HG02973 (cell line): ENCODE results near the gene DLL3.
A peak's percentile ranks its signal among the peaks of the same experiment; 100 is the strongest.
"Not testable (repeated sequence)": the region's sequence is repeated elsewhere in the genome, so short reads cannot be mapped to it uniquely, and the experiment has no call there.

Experiments
- ATAC-seq: cut with Tn5 transposase; IDR thresholded peaks from one replicate; pipeline ENCODE4 v1.9.1; 2021; ENCODE audit warnings: moderate library complexity; ENCODE audit not compliant: unreplicated experiment

DLL3 gene, protein sequence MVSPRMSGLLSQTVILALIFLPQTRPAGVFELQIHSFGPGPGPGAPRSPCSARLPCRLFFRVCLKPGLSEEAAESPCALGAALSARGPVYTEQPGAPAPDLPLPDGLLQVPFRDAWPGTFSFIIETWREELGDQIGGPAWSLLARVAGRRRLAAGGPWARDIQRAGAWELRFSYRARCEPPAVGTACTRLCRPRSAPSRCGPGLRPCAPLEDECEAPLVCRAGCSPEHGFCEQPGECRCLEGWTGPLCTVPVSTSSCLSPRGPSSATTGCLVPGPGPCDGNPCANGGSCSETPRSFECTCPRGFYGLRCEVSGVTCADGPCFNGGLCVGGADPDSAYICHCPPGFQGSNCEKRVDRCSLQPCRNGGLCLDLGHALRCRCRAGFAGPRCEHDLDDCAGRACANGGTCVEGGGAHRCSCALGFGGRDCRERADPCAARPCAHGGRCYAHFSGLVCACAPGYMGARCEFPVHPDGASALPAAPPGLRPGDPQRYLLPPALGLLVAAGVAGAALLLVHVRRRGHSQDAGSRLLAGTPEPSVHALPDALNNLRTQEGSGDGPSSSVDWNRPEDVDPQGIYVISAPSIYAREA

GRCh38 chr19:39498798-39499642, at the start of gene DLL3:
Gene DLL3, plus strand, starts transcription at chr19:39498947. Its CDS starts 28 bp downstream, at chr19:39498975.
- ATAC-seq: no peak

DNA sequence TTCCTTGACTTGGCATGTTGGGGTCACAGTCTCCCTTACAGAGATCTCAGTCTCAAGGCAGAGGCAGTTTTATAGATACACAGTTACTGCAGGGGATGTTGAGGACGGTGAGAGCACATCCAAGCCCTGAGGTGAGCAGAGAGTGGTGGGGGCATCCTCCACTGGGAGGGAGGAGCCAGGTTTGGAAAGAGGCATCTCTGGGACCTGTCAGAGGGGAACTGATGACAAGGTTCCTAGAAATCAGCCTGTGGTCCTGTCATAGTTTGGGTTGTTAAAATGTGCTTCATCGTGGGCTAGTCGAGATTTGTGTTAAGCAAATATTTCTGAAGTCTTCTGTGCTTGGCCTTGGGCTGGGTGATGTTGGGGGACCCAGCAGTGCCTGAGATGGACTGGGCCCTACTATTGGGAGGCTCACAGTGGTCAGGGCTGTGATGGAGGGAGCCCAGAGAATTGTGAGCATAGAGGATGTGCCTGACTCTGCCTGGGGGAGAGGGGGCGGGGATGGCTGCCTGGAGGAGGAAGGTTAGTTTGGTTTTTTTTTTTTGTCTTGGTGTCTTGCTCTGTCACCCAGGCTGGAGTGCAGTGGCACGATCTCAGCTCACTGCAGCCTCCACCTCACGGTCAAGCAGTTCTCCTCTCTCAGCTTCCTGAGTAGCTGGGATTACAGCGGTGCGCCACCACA, 49.5 kb upstream of the DLL3 start:
- no peak for ATAC-seq

DNA sequence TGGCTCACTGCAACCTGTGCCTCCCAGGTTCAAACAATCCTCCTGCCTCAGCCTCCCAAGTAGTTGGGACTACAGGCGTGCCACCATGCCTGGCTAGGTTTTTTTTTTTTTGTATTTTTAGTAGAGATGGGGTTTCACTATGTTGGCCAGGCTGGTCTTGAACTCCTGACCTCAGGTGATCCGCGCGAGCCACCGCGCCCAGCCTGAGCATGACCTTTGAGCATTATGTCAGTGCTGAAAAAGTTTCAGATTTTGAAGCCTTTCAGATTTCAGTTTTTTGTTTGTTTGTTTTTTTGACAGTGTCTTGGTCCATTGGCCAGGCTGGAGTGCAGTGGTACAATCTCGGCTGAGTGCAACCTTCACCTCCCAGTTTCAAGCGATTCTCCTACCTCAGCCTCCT, 47.5 kb upstream of the DLL3 start:
- not testable (repeated sequence) for ATAC-seq

DNA sequence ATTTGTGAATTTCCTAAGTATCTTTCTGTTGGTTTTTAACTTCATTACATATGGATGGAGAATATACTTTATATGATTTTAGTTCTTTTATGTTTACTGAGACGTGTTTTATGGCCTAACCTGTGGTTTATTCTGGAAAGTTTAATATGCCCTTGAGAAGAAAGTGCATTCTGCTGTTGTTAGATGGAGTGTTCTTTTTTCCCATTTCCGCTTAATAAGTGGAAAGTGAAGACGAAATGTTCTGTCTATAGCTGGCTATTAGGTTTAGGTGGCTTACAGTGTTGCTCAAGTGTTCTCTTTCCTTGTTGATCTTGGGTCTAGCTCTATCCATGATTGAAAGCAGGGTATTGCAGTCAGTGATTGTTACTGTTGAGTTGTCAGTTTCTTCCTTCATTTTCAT, 35.3 kb upstream of the DLL3 start:
- ATAC-seq: no peak

- no peak for ATAC-seq
These were observed 32.6 kb upstream of the DLL3 start for GRCh38 chr19:39465956-39466747.

- ATAC-seq: no peak
These were observed 30.8 kb upstream of the DLL3 start for GRCh38 chr19:39467941-39468340.

DNA sequence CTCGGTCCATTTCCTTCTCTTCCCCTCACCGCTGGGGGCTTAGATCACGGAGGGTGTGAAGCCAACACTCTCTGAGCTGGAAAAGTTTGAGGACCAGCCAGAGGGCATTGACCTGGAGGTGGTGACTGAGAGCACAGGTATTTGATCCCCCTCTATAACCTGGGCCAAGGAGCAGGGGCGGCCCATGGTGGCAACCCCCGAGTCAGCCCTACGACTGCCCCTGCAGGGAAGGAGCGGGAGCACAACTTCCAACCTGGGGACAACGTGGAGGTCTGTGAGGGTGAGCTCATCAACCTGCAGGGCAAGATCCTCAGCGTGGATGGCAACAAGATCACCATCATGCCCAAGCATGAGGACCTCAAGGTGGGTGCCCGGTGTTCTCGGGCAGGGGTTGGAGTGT, 29.7 kb upstream of the DLL3 start:
- no peak for ATAC-seq

DNA sequence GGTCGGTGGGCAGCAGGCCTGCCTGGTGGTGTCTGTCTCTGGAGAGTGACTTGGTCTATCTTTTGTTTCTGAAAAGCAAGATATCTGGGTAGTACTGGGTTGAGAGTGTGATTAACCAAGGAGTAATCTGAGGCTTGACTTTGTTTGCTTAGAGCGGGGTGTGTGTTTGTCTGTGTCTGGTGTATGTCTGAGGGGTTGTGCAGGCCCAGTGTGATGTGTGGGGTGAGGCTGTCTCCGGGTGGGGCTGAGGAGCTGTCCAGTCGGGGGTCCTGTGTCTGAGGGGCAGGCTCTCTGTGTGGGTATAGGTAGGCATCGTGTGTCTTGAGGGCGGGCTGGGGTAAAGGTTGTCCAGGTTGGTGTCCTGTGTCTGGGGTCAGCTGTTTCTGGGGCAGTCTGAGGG, 29.2 kb upstream of the DLL3 start:
- ATAC-seq: no peak

GRCh38 chr19:39470724-39471339, 27.9 kb upstream of the DLL3 start:
- no peak for ATAC-seq

DNA sequence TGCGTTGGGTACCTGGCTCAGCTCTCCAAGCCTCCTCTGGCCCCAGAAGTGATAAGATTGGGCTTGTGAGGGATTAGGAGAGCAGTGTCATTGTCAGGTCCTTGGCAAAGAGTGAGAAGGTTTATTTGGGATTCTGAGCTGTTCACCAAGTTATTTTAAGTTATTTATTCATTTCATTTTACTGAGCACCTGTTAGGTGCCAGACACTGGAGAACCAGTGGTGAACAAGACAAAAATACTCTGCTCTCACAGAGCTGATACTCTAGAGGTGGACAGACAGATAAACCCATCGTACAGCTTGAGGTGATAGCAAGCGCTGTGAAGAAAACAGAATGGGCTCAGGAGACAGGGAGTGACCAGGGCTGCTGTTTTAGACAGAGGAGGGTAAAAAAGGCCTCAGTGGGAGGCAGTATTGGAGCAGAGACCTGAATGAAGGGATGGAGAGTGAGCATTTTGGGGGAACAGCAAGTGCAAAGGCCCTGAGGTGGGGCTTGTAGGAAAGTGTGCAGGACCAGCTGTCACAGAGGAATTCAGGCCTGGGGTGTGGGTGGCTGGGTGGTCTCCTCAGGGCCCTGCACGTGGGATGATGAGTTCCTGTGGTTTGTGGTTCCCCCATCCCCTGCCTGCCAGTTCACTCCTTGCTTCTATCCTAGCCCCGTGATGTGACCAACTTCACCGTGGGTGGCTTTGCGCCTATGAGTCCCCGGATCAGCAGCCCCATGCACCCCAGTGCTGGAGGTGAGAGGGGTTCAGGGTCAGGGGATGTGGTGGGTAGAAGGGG, 26.8 kb upstream of the DLL3 start:
- ATAC-seq: no peak

DNA sequence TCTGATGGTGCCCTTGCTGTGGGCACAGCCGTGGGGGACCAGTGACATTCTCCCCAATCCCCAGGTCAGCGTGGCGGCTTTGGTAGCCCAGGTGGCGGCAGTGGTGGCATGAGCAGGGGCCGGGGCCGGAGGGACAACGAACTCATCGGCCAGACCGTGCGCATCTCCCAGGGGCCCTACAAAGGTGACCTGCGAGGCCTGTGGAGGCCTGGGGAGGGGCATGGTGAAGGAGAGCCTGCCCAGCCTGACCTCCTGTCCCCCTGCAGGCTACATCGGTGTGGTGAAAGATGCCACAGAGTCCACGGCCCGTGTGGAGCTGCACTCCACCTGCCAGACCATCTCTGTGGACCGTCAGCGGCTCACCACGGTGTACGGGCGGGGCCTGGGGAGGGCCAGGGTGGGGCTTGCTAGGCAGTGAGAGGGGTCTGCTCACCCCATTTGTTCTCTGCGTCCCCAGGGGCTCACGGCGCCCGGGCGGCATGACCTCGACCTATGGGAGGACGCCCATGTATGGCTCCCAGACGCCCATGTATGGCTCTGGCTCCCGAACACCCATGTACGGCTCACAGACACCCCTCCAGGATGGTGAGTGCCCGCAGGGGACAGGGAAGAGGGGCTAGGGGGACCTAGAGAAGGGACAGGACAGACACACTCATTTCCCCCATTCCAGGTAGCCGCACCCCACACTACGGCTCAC, 25.9 kb upstream of the DLL3 start:
- ATAC-seq: no peak

- ATAC-seq: no peak
These were observed 25.2 kb upstream of the DLL3 start for GRCh38 chr19:39473443-39473960.

GRCh38 chr19:39474139-39474620, 24.6 kb upstream of the DLL3 start:
- ATAC-seq: no peak

- ATAC-seq: no peak
These were observed 23.0 kb upstream of the DLL3 start for GRCh38 chr19:39475748-39476147.

- ATAC-seq: not testable (repeated sequence)
These were observed 19.4 kb upstream of the DLL3 start for GRCh38 chr19:39479319-39479801.

DNA sequence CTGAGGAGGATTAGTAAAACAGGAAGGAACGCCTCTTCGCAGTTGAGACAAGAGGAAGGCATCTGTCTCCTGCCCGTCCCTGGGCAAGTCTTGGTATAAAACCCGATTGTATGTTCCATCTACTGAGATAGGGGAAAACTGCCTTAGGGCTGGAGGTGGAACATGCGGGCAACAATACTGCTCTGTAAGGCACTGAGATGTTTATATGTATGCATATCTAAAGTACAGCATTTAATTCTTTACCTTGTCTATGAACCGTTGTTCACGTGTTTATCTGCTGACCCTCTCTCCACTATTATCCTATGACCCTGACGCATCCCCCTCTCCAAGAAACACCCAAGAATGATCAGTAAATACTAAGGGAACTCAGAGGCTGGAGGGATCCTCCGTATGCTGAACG, 18.8 kb upstream of the DLL3 start:
- ATAC-seq: no peak

DNA sequence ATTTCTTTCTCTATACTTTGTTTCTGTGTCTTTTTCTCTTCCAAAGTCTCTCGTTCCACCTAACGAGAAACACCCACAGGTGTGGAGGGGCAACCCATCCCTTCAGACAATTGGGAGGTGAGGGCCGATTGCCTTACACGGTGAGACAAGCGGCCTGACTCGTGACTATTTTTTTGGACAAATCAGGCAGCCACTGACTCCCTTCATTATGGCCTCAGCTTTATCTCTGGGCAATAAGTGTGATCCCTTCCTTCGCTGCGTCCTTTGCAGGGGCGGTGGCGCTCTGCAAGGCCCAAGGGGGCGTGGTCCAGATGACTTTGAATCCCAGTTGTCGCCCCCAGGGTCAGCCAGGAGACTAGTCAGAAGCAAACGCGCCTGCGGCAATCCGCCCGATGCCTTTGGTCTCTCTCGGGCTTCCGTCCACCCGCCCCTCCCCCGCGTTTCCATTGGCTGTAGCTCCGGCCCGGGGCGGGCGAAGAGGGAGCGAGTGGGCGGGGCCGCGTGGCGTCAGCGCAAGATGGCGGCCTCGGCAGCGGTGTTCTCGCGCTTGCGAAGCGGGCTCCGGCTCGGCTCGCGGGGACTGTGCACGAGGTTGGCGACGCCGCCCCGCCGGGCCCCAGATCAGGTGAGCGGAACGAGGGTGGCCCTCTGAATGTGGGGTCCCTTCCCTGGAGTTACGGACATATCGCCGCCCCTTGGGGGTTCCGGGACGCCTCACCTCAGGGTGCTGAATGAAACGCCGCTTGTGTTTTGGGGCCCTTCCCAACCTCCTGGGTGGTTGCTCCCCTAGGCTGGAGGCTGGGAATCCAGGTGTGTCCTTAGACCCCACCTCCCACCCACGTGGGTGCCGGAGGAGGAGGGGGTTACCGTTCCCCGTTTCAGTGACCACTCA, 18.2 kb upstream of the DLL3 start, which contains the start of gene TIMM50:
Gene TIMM50, plus strand, starts transcription at position 502 of the 892 bp plus-strand sequence. Its CDS starts 16 bp downstream, at position 518.
- peak; percentile 89 for ATAC-seq
